GM21515 (cell line): ENCODE measurements around the gene GSTA2.
"Not testable (repeated sequence)": the region's sequence is repeated elsewhere in the genome, so short reads cannot be mapped to it uniquely, and the experiment has no call there.

Experiments used
- ATAC-seq: cut with Tn5 transposase; IDR thresholded peaks from one replicate; pipeline ENCODE4 v1.9.1; 2021; ENCODE audit not compliant: unreplicated experiment

The GSTA2 gene

DNA sequence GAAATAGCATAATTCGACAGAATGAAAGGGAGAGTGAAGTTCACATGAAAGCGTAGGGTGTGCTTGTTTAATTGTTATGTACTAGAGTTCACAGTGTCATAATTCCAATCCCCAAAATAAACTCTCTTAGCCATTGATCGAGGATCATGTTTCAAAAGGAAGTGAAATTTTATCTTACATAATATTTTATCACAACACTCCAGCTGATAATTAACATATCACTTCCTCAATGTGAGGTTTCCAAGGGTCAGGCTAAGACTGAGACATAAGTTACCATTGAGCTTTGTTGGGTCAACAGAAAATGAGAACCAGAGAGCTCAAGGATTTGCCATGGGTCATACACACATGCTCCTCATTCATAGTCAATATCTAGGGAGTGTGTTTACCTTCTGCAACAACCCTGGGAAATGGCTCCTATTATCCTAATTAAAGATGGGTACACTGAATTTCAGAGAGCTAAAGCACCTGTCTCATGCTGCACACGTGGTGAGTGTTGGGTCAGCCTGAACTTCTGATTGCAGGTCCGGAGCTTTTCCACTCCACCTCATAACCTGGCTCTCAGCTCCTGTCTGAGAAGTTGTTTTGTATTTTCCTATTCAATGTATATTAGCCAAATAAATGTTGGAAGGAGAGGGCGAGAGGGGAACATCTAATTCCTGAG, 3.0 kb downstream of the GSTA2 start:
- no peak for ATAC-seq

- no peak for ATAC-seq
Observed at GRCh38 chr6:52759085-52759484, 4.2 kb downstream of the GSTA2 start.

DNA sequence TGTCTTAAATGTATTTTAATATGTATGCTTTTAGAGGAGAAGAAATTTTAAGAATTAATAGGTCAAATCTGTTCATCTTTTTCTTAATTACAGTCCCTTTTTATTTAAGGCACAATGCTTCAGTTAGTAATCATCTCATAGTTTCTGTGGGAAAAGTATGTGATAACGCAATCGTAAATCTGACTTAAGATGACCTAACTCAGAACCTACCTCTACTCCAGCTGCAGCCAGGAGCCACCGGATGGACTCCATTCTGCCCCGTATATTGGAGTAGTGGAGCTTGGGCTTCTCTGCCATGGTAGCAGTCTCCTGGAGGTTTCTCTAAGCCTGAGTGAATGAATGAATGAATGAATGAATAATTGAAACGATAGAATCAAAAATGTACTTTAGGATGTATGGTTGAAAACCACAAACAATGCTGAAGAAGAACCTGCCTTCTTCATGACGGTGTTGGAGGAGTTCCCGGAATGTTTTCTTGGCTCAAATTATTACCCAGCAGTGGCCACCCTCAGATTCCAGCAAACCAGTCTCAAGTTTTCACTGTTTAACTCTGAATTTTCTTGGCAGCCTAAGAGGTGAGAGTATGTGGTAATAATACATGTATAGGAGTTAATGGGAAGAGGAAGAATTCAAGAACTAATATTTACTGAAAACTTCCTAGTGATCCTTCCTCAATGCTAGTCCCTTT, 5.5 kb downstream of the GSTA2 start:
- ATAC-seq = not testable (repeated sequence)

GRCh38 chr6:52754443-52754842, 8.8 kb downstream of the GSTA2 start:
- no peak for ATAC-seq

- ATAC-seq = not testable (repeated sequence)
Observed at GRCh38 chr6:52753137-52753536, 10.1 kb downstream of the GSTA2 start.

DNA sequence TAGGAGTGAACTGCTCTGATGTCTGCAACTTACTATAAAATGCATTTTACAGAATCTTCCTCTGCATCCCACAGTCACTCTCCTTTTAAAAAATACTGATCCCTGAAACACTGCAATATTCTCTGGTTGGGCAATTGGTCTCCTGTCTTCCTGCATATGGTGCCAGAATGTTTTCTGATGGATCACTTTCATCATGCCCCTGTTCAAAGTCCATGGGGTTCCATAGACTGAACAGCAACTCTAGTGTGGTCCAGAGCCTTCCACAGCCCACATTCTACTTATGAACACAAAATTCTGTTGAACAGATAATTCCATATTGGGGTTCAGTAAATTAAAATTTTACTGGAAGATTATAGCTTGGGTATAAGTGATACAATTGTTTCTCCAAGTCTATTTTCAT, 11.0 kb downstream of the GSTA2 start:
- no peak for ATAC-seq

- ATAC-seq = no peak
Observed at GRCh38 chr6:52749556-52750152, 13.6 kb downstream of the GSTA2 start.

- not testable (repeated sequence) for ATAC-seq
Observed at GRCh38 chr6:52747301-52747700, 16.0 kb downstream of the GSTA2 start.

DNA sequence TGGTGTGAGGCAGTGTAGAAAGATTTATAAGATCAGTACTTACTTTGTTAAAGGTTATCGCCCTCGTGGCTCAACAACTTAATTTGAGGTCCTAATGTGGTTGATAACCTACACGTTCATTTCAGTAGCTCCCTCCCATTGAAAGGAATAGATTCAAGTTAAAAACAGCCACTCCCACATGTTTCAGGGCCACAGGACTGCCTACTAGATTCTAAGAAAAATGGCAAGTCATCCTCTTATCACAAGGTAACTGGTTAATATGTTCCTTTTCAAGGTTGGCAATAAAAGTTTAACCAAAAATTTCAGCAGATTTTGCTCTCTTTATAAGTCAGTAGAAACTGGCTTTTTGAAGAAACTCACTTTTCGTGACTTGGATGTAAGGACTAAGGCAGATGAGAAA, 17.1 kb downstream of the GSTA2 start:
- no peak for ATAC-seq

GRCh38 chr6:52745764-52746201, 17.5 kb downstream of the GSTA2 start:
- ATAC-seq = no peak

DNA sequence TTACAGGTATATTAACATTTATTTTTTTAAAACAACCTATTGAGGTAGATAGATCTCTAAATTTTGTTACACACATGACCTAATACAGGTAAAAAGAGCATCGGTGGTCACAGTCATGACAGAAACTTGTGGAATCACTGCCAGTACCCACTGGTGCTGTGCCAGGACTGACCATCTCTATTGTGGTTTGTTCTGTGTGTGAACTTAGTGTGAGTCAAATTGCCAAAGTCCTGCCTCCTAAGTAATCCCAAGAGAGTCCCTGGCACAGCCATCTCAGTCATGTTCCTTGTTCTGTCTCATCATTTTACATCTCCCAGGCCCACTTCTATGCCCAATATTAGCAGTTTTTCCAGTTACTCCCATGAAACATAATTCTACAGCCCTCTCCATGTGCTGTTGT, 21.4 kb downstream of the GSTA2 start:
- ATAC-seq = no peak

GRCh38 chr6:52739627-52740026, 23.6 kb downstream of the GSTA2 start:
- no peak for ATAC-seq

- no peak for ATAC-seq
Observed at GRCh38 chr6:52739134-52739533, 24.1 kb downstream of the GSTA2 start.

GRCh38 chr6:52736145-52736544, 27.1 kb downstream of the GSTA2 start:
- no peak for ATAC-seq

DNA sequence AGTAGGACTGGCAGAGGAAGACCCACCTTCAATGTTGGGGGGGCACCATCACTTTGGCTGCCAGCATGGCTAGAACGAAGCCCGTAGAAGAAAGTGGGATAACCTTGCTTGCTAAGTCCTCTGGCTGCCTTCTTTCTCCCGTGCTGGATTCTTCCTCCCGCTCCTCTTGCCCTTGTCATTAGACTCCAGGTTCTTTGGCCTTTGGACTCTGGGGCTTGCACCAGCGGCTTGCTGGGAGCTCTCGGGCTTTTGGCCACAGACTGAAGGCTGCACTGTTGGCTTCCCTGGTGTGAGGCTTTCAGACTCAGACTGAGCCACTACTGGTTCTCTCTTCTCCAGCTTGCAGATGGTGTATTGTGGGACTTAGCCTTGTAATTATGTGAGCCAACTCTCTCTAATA, 28.2 kb downstream of the GSTA2 start:
- no peak for ATAC-seq

- ATAC-seq = no peak
Observed at GRCh38 chr6:52734072-52734471, 29.2 kb downstream of the GSTA2 start.

GRCh38 chr6:52733172-52733571, 30.1 kb downstream of the GSTA2 start:
- no peak for ATAC-seq

- no peak for ATAC-seq
Observed at GRCh38 chr6:52731719-52732118, 31.6 kb downstream of the GSTA2 start.

DNA sequence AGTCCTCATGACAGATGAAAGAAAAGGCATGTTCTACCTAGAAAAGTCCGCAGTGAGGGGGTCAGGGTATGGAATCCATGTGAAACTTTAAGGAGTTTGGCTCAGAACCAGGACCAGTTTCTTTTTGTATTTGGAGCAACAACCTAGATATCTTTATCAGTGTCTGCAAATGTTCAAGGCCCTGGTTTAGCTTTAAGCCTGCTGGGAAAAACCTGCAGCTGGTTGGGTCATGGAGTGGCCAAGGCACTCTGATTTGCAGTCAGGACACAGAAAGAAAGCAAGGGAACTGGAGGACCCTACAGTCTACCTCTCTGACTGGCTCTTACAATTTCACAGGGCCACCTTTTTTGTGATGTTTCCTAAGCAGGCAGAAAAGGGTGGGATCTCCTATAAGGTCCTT, 33.7 kb downstream of the GSTA2 start:
- ATAC-seq = no peak

DNA sequence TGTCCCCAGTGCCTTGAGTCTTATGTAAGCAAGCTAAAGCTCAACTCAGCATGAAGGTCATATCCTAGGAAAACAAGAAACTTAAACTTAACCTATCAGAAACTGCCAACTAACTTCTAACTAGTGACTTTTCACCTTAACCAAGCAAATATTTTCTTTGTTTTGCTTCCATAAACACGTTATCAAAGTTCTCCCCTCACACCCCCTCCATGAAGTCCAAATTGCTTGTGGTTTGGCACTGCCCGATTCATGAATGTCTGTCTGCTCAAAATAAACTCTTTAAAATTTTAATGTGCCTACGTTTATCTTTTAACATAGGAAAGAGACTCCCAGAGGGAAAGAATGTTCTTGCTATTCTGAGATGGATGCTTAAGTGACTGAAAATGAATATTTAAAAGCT, 34.9 kb downstream of the GSTA2 start:
- no peak for ATAC-seq

- no peak for ATAC-seq
Observed at GRCh38 chr6:52727908-52728307, 35.4 kb downstream of the GSTA2 start.

- no peak for ATAC-seq
Observed at GRCh38 chr6:52726741-52727535, 36.3 kb downstream of the GSTA2 start.
